ENCODE data around the gene KLRF2. TPM values are rescaled to one million over a fixed set of nuclear protein-coding genes. Genes with fewer than 3 reads are reported as not detected.

The KLRF2 gene
- total RNA-seq, 6 experiments from 2014 or later = not detected

DNA sequence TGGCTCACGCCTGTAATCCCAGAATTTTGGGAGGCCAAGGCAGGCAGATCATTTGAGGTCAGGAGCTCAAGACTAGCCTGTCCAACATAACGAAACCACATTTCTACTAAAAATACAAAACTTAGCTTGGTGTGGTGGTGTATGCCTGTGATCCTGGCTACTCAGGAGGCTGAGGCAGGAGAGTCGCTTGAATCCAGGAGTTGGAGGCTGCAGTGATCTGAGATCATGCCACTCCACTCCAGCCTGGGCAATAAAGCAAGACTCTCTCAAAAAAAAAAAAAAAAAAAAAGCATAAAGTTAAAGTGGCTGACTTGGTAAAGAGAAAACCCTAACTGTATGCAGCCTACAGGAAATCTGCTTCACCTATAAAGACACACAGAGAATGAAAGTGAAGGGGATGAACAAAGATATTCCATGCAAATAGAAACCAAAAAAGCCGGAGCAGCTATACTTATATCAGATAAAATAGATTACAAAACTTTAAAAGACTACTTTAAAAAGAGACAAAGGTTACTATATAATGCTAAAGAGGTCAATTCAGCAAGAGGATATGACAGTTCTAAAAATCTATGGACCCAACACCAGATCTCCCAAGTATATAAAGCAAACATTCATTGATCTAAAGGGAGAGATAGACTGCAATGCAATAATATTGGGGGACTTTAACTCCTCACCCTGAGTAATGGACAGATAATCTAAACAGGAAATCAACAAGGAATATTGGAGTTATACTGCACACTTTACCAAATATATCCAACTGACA lies 16.2 kb upstream of the KLRF2 start:
- 36% methylated on average over 3 of the region's 4 CpGs for WGBS (ENCODE audit: insufficient coverage, low coverage, low lambda C conversion rate, missing lambda C conversion rate)
- Histone ChIP-seq H3K4me3 (peak overlapping the region in 1 of 3 donors; percentile 5), H3K27me3 (no peaks in the 10 kb centered on the region), H3K27ac (peak overlapping the region in 1 of 3 donors; percentile 2), H3K4me1 (no peaks in the 10 kb centered on the region), H3K9me3 (no peaks in the 10 kb centered on the region), H3K36me3 (no peaks in the 10 kb centered on the region)
- TF ChIP-seq, protein P1, sequence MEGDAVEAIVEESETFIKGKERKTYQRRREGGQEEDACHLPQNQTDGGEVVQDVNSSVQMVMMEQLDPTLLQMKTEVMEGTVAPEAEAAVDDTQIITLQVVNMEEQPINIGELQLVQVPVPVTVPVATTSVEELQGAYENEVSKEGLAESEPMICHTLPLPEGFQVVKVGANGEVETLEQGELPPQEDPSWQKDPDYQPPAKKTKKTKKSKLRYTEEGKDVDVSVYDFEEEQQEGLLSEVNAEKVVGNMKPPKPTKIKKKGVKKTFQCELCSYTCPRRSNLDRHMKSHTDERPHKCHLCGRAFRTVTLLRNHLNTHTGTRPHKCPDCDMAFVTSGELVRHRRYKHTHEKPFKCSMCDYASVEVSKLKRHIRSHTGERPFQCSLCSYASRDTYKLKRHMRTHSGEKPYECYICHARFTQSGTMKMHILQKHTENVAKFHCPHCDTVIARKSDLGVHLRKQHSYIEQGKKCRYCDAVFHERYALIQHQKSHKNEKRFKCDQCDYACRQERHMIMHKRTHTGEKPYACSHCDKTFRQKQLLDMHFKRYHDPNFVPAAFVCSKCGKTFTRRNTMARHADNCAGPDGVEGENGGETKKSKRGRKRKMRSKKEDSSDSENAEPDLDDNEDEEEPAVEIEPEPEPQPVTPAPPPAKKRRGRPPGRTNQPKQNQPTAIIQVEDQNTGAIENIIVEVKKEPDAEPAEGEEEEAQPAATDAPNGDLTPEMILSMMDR (IDR thresholded peaks at IDR 0.05) = no peak
- no peak for TF ChIP-seq POLR2A (IDR thresholded peaks at IDR 0.05)
- DNase-seq (no peak), ATAC-seq (peak in 1 of 4 donors; percentile 17)
- intact Hi-C loops (cut with DNase I) = no loop called here

DNA sequence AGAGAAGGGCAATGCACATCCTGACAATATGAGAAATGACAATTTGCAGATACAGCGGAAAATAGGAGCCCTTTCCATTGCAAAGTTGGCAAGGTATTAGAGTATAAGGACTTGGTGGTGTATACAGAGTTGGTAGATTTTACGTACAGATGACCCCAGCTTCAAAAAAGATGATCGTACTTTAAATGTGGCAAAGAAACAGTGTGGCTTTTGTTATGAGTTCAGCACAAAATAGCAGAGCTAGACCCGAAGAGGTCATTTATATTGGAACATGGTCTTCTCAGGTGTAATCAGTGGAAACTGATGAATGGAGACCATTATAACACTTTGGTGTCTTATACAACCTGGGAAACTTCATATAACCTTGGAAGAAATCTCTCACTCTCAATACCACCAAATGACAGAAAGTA lies 14.4 kb upstream of the KLRF2 start:
- intact Hi-C loops (cut with DNase I) = no loop called here
- peak overlapping the region; percentile 2 to 50 (median 14) for H3K4me3 ChIP-seq
- H3K36me3 ChIP-seq = no peaks in the 10 kb centered on the region
- H3K9me3 ChIP-seq = no peaks in the 10 kb centered on the region
- ATAC-seq = no peak
- H3K4me1 ChIP-seq = peaks cover 0 to 5% (median 0%) of the 10 kb centered on the region in 4 donors
- WGBS (ENCODE audit: insufficient coverage, low coverage, low lambda C conversion rate, missing lambda C conversion rate) = 37% methylated on average over 4 of the region's 4 CpGs
- no peak for TF ChIP-seq POLR2A (IDR thresholded peaks at IDR 0.05)
- TF ChIP-seq, protein P1 (IDR thresholded peaks at IDR 0.05) = no peak
- no peaks in the 10 kb centered on the region for H3K27me3 ChIP-seq
- DNase-seq = no peak
- H3K27ac ChIP-seq = peak overlapping the region; percentile 16 to 78 (median 34)

DNA sequence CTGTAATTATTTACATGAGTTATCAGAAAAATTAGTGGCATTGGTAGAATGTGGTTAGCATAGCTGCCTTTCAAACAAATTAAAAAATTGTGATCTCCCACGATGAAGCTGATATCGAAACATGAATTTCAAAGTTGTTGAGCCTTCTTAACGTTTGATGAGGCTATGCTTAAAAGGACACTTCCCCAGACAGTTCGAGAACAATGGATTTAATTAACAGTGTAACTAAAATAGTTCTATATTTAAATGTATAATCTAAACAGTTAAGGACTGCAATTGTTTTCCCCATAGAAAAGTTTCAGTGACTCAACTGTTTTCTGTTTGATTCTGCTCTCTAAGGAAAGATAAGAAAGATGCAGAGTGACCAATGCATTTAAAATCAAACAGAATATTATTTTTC lies 13.8 kb upstream of the KLRF2 start:
- WGBS (ENCODE audit: insufficient coverage, low coverage, low lambda C conversion rate, missing lambda C conversion rate) = 40% methylated on average over 4 of the region's 4 CpGs
- H3K27me3 ChIP-seq = no peaks in the 10 kb centered on the region
- H3K36me3 ChIP-seq = no peaks in the 10 kb centered on the region
- peak overlapping the region; percentile 14 to 50 (median 14) for H3K4me3 ChIP-seq
- H3K4me1 ChIP-seq = peaks cover 0 to 5% (median 0%) of the 10 kb centered on the region in 4 donors
- intact Hi-C loops (cut with DNase I) = no loop called here
- no peaks in the 10 kb centered on the region for H3K9me3 ChIP-seq
- H3K27ac ChIP-seq = peak overlapping the region; percentile 16 to 78 (median 34)
- DNase-seq (no peak), ATAC-seq (no peak)
- TF ChIP-seq POLR2A (IDR thresholded peaks at IDR 0.05) = no peak
- TF ChIP-seq, protein P1 (IDR thresholded peaks at IDR 0.05) = no peak

DNA sequence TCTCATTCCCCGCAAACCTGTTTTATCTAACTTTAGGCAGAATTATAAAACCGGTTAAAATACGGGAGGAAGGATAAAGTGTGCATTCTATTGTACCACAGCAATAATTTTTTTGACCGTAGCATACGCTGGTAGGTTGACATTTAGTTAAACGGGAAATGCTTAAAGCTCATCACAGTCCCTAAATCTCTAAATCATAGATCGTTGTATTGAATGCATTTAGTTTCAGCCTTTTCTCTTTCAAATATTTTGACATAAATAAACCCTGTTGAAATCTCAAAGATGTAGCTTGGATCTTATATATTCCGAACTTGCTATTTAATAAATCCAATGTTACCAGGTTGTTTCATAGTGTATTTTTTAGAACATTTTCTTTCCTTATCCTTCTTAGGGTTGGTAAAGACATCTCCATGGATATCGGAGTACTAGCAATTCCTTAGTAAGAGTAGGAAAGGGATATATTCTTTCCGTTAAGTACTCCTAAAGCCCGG lies 12.9 kb upstream of the KLRF2 start:
- Histone ChIP-seq H3K4me3 (peak overlapping the region; percentile 33 to 50 (median 48)), H3K4me1 (peaks cover 0 to 5% (median 0%) of the 10 kb centered on the region in 4 donors), H3K9me3 (no peaks in the 10 kb centered on the region), H3K27ac (peak overlapping the region; percentile 78 to 97 (median 87)), H3K36me3 (no peaks in the 10 kb centered on the region), H3K27me3 (no peaks in the 10 kb centered on the region)
- TF ChIP-seq, protein P1 (IDR thresholded peaks at IDR 0.05) = no peak
- no peak for TF ChIP-seq POLR2A (IDR thresholded peaks at IDR 0.05)
- WGBS (ENCODE audit: insufficient coverage, low coverage, low lambda C conversion rate, missing lambda C conversion rate) = 45% methylated on average over 11 of the region's 11 CpGs
- intact Hi-C loops (cut with DNase I) = no loop called here
- ATAC-seq (no peak), DNase-seq (no peak)

All from right lobe of liver (tissue), 6 donors.